Measurements from ENCODE around the gene GOLGA1. TPM values are rescaled to one million over a fixed set of nuclear protein-coding genes. Genes with fewer than 3 reads are reported as not detected.

The GOLGA1 gene
- total RNA-seq, 1 donor from 2014 or later, result 10.2 TPM

- Histone ChIP-seq H3K9me3 (ENCODE audit: insufficient read depth, low read depth, low read length) (no peaks in the 10 kb centered on the region), H4K20me1 (ENCODE audit: insufficient read depth, low read length) (peaks cover 13% of the 10 kb centered on the region), H3K4me1 (ENCODE audit: insufficient read depth, low read length) (no peaks in the 10 kb centered on the region), H3K9ac (ENCODE audit: low read length) (peak overlapping the region; percentile 23), H3K27me3 (ENCODE audit: insufficient read depth, low read length) (no peaks in the 10 kb centered on the region), H2AFZ (ENCODE audit: low read depth, low read length) (no peak overlapping the region), H3K4me2 (ENCODE audit: low read length) (no peak overlapping the region), H3K4me3 (ENCODE audit: insufficient read depth, low read depth, low read length) (no peak overlapping the region), H3K36me3 (ENCODE audit: insufficient read depth, low read length) (peaks cover 10% of the 10 kb centered on the region), H3K27ac (ENCODE audit: low read depth, low read length) (no peak overlapping the region), H3K79me2 (ENCODE audit: insufficient read depth, low read length) (no peaks in the 10 kb centered on the region)
- H3K27me3 Mint-ChIP-seq (ENCODE audit: low read depth, unreplicated experiment), result no peaks in the 10 kb centered on the region
- no peaks in the 10 kb centered on the region for H3K9me3 Mint-ChIP-seq (ENCODE audit: unreplicated experiment)
- H3K4me3 Mint-ChIP-seq (ENCODE audit: unreplicated experiment), result no peak overlapping the region
- peaks cover 24% of the 10 kb centered on the region for H3K36me3 Mint-ChIP-seq (ENCODE audit: low read depth, unreplicated experiment)
- no peak for FAIRE-seq
- peaks cover 10% of the 10 kb centered on the region for H3K4me1 Mint-ChIP-seq (ENCODE audit: low read depth, unreplicated experiment)
- TF ChIP-seq CTCF (IDR thresholded peaks at IDR 0.05; ENCODE audit: insufficient read depth, low read depth, low read length) (peak; percentile 48), EZH2 (IDR thresholded peaks at IDR 0.05; ENCODE audit: insufficient read depth, low read length) (no peak)
- H3K27ac Mint-ChIP-seq (ENCODE audit: unreplicated experiment), result no peak overlapping the region
- peak; percentile 26 for DNase-seq (ENCODE audit: low read depth)
Observed at GRCh38 chr9:124894741-124895170, 46.1 kb downstream of the GOLGA1 start.

- Histone ChIP-seq H3K79me2 (ENCODE audit: insufficient read depth, low read length) (no peaks in the 10 kb centered on the region), H4K20me1 (ENCODE audit: insufficient read depth, low read length) (peaks cover 13% of the 10 kb centered on the region), H3K9ac (ENCODE audit: low read length) (peak overlapping the region; percentile 23), H3K27me3 (ENCODE audit: insufficient read depth, low read length) (no peaks in the 10 kb centered on the region), H3K27ac (ENCODE audit: low read depth, low read length) (no peak overlapping the region), H3K4me3 (ENCODE audit: insufficient read depth, low read depth, low read length) (no peak overlapping the region), H3K9me3 (ENCODE audit: insufficient read depth, low read depth, low read length) (no peaks in the 10 kb centered on the region), H2AFZ (ENCODE audit: low read depth, low read length) (no peak overlapping the region), H3K4me2 (ENCODE audit: low read length) (no peak overlapping the region), H3K4me1 (ENCODE audit: insufficient read depth, low read length) (no peaks in the 10 kb centered on the region), H3K36me3 (ENCODE audit: insufficient read depth, low read length) (peaks cover 12% of the 10 kb centered on the region)
- Mint-ChIP-seq H3K4me1 (ENCODE audit: low read depth, unreplicated experiment) (peaks cover 10% of the 10 kb centered on the region), H3K4me3 (ENCODE audit: unreplicated experiment) (peak overlapping the region; percentile 1), H3K27ac (ENCODE audit: unreplicated experiment) (peak overlapping the region; percentile 42), H3K27me3 (ENCODE audit: low read depth, unreplicated experiment) (no peaks in the 10 kb centered on the region), H3K36me3 (ENCODE audit: low read depth, unreplicated experiment) (peaks cover 28% of the 10 kb centered on the region), H3K9me3 (ENCODE audit: unreplicated experiment) (no peaks in the 10 kb centered on the region)
- DNase-seq (ENCODE audit: low read depth) (no peak), FAIRE-seq (no peak)
- TF ChIP-seq CTCF (IDR thresholded peaks at IDR 0.05; ENCODE audit: insufficient read depth, low read depth, low read length) (no peak), EZH2 (IDR thresholded peaks at IDR 0.05; ENCODE audit: insufficient read depth, low read length) (no peak)
Observed at GRCh38 chr9:124894035-124894740, 46.7 kb downstream of the GOLGA1 start.

GRCh38 chr9:124890179-124890578 lies 50.7 kb downstream of the GOLGA1 start:
- TF ChIP-seq CTCF (IDR thresholded peaks at IDR 0.05; ENCODE audit: insufficient read depth, low read depth, low read length) (no peak), EZH2 (IDR thresholded peaks at IDR 0.05; ENCODE audit: insufficient read depth, low read length) (no peak)
- H3K9me3 Mint-ChIP-seq (ENCODE audit: unreplicated experiment), result no peaks in the 10 kb centered on the region
- H3K27me3 Mint-ChIP-seq (ENCODE audit: low read depth, unreplicated experiment), result no peaks in the 10 kb centered on the region
- no peaks in the 10 kb centered on the region for H3K9me3 ChIP-seq (ENCODE audit: insufficient read depth, low read depth, low read length)
- no peaks in the 10 kb centered on the region for H3K4me1 ChIP-seq (ENCODE audit: insufficient read depth, low read length)
- H3K27me3 ChIP-seq (ENCODE audit: insufficient read depth, low read length), result no peaks in the 10 kb centered on the region
- H3K27ac ChIP-seq (ENCODE audit: low read depth, low read length), result no peak overlapping the region
- no peak overlapping the region for H3K4me3 Mint-ChIP-seq (ENCODE audit: unreplicated experiment)
- peaks cover 5% of the 10 kb centered on the region for H4K20me1 ChIP-seq (ENCODE audit: insufficient read depth, low read length)
- no peaks in the 10 kb centered on the region for H3K4me1 Mint-ChIP-seq (ENCODE audit: low read depth, unreplicated experiment)
- no peak overlapping the region for H3K4me3 ChIP-seq (ENCODE audit: insufficient read depth, low read depth, low read length)
- no peak overlapping the region for H2AFZ ChIP-seq (ENCODE audit: low read depth, low read length)
- no peak overlapping the region for H3K27ac Mint-ChIP-seq (ENCODE audit: unreplicated experiment)
- DNase-seq (ENCODE audit: low read depth) (no peak), FAIRE-seq (no peak)
- H3K79me2 ChIP-seq (ENCODE audit: insufficient read depth, low read length), result no peaks in the 10 kb centered on the region
- peaks cover 23% of the 10 kb centered on the region for H3K36me3 Mint-ChIP-seq (ENCODE audit: low read depth, unreplicated experiment)
- peaks cover 14% of the 10 kb centered on the region for H3K36me3 ChIP-seq (ENCODE audit: insufficient read depth, low read length)
- no peak overlapping the region for H3K9ac ChIP-seq (ENCODE audit: low read length)
- no peak overlapping the region for H3K4me2 ChIP-seq (ENCODE audit: low read length)
